Calu3 (cell line): ENCODE results near the gene C6orf52. TPM values are rescaled to one million over a fixed set of nuclear protein-coding genes. Genes with fewer than 3 reads are reported as not detected.
A peak's percentile ranks its signal among the peaks of the same experiment; 100 is the strongest.
"Not testable (repeated sequence)": the region's sequence is repeated elsewhere in the genome, so short reads cannot be mapped to it uniquely, and the experiment has no call there.

Source experiments
- Bru-seq: library from RNA; stranded (reverse); fragments of 400-500 nt; gene quantifications from one replicate; lab custom pipeline; 2021; lab: Mats Ljungman, UMichigan
- BruChase-seq, 2 experiments: library from RNA; stranded (reverse); fragments of 400-500 nt; gene quantifications; one replicate each; lab custom pipeline; 2021; lab: Mats Ljungman, UMichigan
- BruUV-seq: library from RNA; stranded (reverse); fragments of 400-500 nt; replicated peaks from 2 replicates; lab custom pipeline; 2021; lab: Mats Ljungman, UMichigan
- CTCF ChIA-PET: fragments of 300-600 bp; sonication (Branson Sonifier 250); formaldehyde crosslinking; loops from one replicate; lab custom pipeline; 2022; ENCODE audit warnings: antibody characterized with exemption; lab: Charles Lee
- DNase-seq: peaks from one replicate; pipeline ENCODE4 v3.0.0; 2022
- H3K27ac Mint-ChIP-seq: one replicate; pipeline ENCODE4 v1.8.0; 2022; ENCODE audit warnings: mixed read lengths; ENCODE audit not compliant: unreplicated experiment
- H3K27me3 Mint-ChIP-seq: one replicate; pipeline ENCODE4 v1.8.0; 2022; ENCODE audit warnings: mixed read lengths; ENCODE audit not compliant: unreplicated experiment
- H3K36me3 Mint-ChIP-seq: one replicate; pipeline ENCODE4 v1.8.0; 2022; ENCODE audit warnings: mild to moderate bottlenecking, moderate library complexity, mixed read lengths; ENCODE audit not compliant: insufficient read depth, unreplicated experiment
- H3K4me1 Mint-ChIP-seq: one replicate; pipeline ENCODE4 v1.8.0; 2022; ENCODE audit warnings: mild to moderate bottlenecking, low read depth, mixed read lengths; ENCODE audit not compliant: unreplicated experiment
- H3K4me3 Mint-ChIP-seq: one replicate; pipeline ENCODE4 v1.8.0; 2022; ENCODE audit warnings: mild to moderate bottlenecking, low read depth, moderate library complexity, mixed read lengths; ENCODE audit not compliant: unreplicated experiment
- H3K9me3 Mint-ChIP-seq: one replicate; pipeline ENCODE4 v1.8.0; 2022; ENCODE audit warnings: low read depth, mixed read lengths; ENCODE audit not compliant: unreplicated experiment
- intact Hi-C: fragments of 100-400 bp; cut with micrococcal nuclease; formaldehyde crosslinking; loops from one replicate; pipeline ENCODE4 v1.10.0; 2022; ENCODE audit not compliant: unreplicated experiment
- long read RNA-seq: library from polyadenylated mRNA; stranded (forward); transcript quantifications from one replicate; pipeline ENCODE4 v2.0.0, GENCODE V29; 2022
- total RNA-seq: library from RNA; stranded (reverse); gene quantifications from 2 replicates; pipeline ENCODE4 v1.2.3, GENCODE V29; 2022
- TF ChIP-seq, protein P1 (sequence below): fragments of 200-600 bp; IDR thresholded peaks from one replicate; pipeline ENCODE4 v1.8.0; 2022; ENCODE audit warnings: antibody characterized with exemption; ENCODE audit not compliant: unreplicated experiment

C6orf52 gene
- not detected in 2 replicates for total RNA-seq
- Bru-seq, nascent RNA = percentile 41 among the genes with signal in this experiment
- percentile 28 among the genes with signal in this experiment for BruChase-seq, experiment 1, labeled RNA remaining after a 6-hour chase
- percentile 29 among the genes with signal in this experiment for BruChase-seq, experiment 2, labeled RNA remaining after a 2-hour chase
- long read RNA-seq, partial matches to known transcripts = 0 of 2 reads
- long read RNA-seq, other reads (novel, unspliced or antisense) = 2 of 2 reads

DNA sequence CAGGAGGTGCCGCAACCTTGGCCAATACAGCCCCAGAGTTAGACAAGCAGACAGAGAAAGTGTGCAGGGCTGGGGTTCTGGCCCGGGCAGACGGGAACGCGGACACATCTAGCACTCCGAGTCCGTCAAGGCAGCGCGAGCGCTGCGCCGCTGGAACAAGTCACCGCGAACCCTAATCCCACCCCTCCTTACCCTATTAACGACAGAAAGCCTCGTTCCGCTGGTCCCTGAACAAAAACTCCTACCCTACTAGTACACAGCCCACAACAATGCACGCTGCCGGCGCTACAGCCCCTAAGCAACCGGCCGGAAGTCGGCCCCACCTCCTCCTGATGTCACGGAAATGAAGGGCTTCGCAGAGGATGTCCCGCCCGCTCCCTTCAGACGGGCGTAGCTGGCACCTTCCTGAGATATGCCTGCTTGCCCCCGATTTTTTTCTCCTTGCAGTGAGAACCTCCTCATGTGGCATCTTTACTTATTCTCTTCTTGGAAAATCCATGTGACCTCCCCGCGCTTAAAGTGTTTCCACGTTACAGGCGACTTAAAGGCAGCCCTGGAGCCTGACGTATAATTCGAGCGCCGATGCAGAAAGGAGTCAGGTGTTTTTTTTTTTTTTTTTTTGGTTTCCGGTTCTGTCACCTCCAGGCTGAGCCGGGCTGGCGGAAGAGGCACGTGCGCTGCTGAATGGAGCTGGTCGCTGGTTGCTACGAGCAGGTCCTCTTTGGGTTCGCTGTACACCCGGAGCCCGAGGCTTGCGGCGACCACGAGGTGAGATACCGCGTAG, at the start of gene C6orf52, which contains the start of gene PAK1IP1:
Gene C6orf52 (minus strand): TSS at position 315 of the 784 bp plus-strand sequence. CDS start 7,066 bp downstream, outside the sequence.
Gene PAK1IP1 (plus strand): TSS at position 671 of the 784 bp plus-strand sequence. CDS start 14 bp downstream, at position 685.
- intact Hi-C loops = loop anchor here (2.0 to 10.0 kb wide), 2 partner anchors 110 to 184 kb away; no protein-coding TSS in a partner anchor
- H3K27ac Mint-ChIP-seq = peak within 1 kb of the TSS; percentile 100
- no peaks in the 10 kb centered on the region for H3K27me3 Mint-ChIP-seq
- H3K4me3 Mint-ChIP-seq = peak within 1 kb of the TSS; percentile 93
- no peaks in the 10 kb centered on the region for H3K9me3 Mint-ChIP-seq
- peaks cover 35% of the 10 kb centered on the region for H3K36me3 Mint-ChIP-seq
- TSS peak; percentile 87 for BruUV-seq
- TF ChIP-seq, protein P1, sequence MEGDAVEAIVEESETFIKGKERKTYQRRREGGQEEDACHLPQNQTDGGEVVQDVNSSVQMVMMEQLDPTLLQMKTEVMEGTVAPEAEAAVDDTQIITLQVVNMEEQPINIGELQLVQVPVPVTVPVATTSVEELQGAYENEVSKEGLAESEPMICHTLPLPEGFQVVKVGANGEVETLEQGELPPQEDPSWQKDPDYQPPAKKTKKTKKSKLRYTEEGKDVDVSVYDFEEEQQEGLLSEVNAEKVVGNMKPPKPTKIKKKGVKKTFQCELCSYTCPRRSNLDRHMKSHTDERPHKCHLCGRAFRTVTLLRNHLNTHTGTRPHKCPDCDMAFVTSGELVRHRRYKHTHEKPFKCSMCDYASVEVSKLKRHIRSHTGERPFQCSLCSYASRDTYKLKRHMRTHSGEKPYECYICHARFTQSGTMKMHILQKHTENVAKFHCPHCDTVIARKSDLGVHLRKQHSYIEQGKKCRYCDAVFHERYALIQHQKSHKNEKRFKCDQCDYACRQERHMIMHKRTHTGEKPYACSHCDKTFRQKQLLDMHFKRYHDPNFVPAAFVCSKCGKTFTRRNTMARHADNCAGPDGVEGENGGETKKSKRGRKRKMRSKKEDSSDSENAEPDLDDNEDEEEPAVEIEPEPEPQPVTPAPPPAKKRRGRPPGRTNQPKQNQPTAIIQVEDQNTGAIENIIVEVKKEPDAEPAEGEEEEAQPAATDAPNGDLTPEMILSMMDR = no peak
- peak; percentile 81 for DNase-seq
- H3K4me1 Mint-ChIP-seq = no peaks in the 10 kb centered on the region
- CTCF ChIA-PET = interaction anchor here (0.6 to 1.0 kb wide), 6 partner anchors 106 to 772 kb away, joined by 3 to 5 read pairs (median 3); no protein-coding TSS in a partner anchor

DNA sequence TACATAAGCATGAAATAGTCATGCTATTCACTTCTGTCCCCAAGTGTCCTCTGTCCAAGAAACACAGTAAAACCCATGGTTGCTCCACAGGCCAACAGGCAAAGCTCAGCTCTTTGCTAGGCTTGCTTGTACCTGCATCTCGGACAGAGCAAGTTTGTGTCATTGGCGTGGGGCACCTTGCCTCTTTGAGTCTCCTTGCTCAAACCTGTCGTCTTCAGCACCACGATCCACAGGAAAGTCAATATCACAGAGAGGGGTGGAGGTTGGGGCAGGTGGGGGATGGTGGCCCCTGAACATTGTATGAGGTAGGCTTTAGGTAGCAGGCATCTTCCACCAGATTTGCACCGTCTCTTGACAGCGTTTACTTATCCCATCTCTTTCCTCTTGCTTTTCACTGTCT, 49.1 kb upstream of the C6orf52 start:
- intact Hi-C loops = no loop called here
- no peak for DNase-seq
- BruUV-seq = no TSS peak
- CTCF ChIA-PET = no interaction called here
- H3K27me3 Mint-ChIP-seq = no peaks in the 10 kb centered on the region
- no peak overlapping the region for H3K27ac Mint-ChIP-seq
- TF ChIP-seq, protein P1 = no peak
- no peaks in the 10 kb centered on the region for H3K9me3 Mint-ChIP-seq
- no peaks in the 10 kb centered on the region for H3K4me1 Mint-ChIP-seq
- H3K36me3 Mint-ChIP-seq = peaks cover 19% of the 10 kb centered on the region
- H3K4me3 Mint-ChIP-seq = no peak overlapping the region

DNA sequence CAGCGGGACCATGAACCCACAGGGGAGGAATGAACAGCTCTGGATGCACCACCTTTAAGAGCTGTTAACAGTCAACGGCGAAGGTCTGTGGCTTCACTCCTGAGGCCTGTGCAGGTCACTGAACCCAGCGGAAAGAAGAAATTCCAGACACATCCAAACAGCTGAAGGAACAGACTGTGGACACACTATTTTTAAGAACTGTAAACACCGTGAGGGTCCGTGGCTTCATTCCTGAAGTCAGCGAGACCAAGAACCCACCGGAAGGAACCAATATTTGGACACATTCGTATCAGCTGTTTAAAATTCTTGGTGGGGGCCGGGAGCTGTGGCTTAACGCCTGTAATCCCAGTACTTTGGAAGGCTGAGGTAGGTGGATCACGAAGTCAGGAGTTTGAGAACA, 47.8 kb upstream of the C6orf52 start:
- no peak overlapping the region for H3K27ac Mint-ChIP-seq
- no peaks in the 10 kb centered on the region for H3K27me3 Mint-ChIP-seq
- CTCF ChIA-PET = no interaction called here
- H3K4me3 Mint-ChIP-seq = no peak overlapping the region
- no TSS peak for BruUV-seq
- H3K9me3 Mint-ChIP-seq = no peaks in the 10 kb centered on the region
- no peaks in the 10 kb centered on the region for H3K4me1 Mint-ChIP-seq
- TF ChIP-seq, protein P1 = no peak
- H3K36me3 Mint-ChIP-seq = peaks cover 8% of the 10 kb centered on the region
- no peak for DNase-seq
- intact Hi-C loops = no loop called here

DNA sequence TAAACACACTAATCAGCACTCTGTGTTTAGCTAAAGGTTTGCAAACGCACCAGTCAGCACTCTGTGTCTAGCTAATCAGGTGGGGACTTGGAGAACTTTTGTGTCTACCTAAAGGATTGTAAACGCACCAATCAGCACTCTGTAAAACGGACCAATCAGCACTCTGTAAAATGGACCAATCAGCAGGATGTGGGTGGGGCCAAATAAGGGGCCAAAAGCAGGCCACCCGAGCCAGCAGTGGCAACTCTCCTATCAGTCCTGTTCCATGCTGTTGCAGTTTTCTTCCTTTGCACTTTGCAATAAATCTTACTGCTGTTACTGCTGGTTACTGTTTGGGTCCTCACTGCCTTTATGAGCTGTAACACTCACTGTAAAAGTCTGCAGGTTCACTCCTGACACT, 47.2 kb upstream of the C6orf52 start:
- H3K27ac Mint-ChIP-seq, DNase-seq, BruUV-seq, H3K9me3 Mint-ChIP-seq, CTCF ChIA-PET, H3K36me3 Mint-ChIP-seq, intact Hi-C loops, H3K4me1 Mint-ChIP-seq, H3K27me3 Mint-ChIP-seq, H3K4me3 Mint-ChIP-seq: not testable (repeated sequence)
